ENCODE data around the gene ABLIM3. TPM values are rescaled to one million over a fixed set of nuclear protein-coding genes. Genes with fewer than 3 reads are reported as not detected.

The ABLIM3 gene
- total RNA-seq, 4 donors from 2014 or later = 55.1 to 320 (median 94.2) TPM

DNA sequence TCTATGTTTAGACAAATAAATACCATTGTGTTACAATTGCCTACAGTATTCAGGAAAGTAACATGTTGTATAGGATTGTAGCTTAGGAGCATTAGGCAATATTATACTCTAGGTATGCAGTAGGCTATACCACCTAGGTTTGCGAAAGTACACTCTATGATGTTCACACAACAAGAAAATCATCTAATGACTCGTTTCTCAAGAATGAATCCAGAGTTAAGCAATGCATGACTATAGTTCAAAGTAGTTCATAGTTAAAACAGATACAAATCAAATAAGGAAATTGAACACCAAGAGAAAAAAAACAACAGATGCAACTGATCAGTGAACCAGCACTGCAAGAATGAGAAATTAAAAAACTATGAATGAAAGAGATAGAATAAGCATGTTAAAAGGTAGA lies 27.6 kb upstream of the ABLIM3 start:
- TF ChIP-seq CTCF (IDR thresholded peaks at IDR 0.05; ENCODE audit: low read depth) = no peak

GRCh38 chr5:149114403-149115312 lies 26.6 kb upstream of the ABLIM3 start:
- no peak for TF ChIP-seq CTCF (IDR thresholded peaks at IDR 0.05; ENCODE audit: low read depth)

DNA sequence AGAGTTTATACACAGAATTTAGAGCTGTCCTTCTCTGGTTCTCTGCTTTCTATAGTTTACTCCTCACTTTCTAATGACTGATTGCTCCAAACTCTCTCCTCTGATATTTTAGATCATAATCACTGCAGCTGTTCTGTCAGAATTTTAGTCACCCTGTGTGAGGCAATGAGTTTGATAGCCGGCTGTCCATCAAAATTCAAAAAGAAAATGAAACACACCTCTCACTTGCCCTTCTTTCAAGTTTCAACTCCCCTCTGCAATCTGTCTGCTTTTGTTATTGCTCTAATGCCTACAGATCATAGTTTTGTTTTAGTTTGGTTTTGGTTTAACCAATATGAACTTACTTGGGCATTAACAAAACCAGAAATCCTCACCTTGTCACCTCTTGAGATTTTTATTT lies 23.3 kb upstream of the ABLIM3 start:
- no peak for TF ChIP-seq CTCF (IDR thresholded peaks at IDR 0.05; ENCODE audit: low read depth)

DNA sequence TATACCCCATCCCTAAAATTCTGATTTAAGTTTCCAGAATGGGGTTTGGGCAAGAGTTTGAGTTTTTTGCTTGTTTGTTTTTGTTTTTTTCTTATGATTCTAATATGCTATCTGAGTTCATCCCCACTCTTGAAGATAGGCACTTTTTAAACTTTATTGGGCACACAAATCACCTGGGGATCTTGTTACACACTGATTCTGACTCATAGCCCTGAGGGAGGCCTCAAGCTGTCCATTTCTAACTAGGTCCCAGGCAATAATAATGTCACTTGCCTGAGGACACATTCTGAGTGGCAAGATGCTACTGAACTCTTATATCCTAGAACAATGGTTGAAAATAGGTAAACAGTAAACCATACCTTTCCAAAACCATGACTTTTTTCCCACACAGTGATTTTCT lies 22.8 kb upstream of the ABLIM3 start:
- TF ChIP-seq CTCF (IDR thresholded peaks at IDR 0.05; ENCODE audit: low read depth) = no peak

- TF ChIP-seq CTCF (IDR thresholded peaks at IDR 0.05; ENCODE audit: low read depth) = no peak
Observed at GRCh38 chr5:149121145-149121544, 20.1 kb upstream of the ABLIM3 start.

DNA sequence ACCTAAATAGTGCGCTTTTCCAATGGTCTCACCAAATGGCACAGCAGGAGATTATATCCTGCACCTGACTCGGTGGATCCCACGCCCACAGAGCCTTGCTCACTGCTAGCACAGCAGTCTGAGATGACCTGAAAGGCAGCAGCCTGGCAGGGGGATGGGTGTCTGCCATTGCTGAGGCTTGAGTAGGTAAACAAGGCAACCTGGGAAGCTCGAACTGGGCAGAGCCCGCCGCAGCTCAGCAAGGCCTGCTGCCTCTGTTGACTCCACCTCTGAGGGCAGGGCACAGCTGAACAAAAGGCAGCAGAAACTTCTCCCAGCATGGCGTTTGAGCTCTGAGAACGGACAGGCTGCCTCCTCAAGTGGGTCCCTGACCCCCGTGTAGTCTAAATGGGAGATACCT lies 18.1 kb upstream of the ABLIM3 start:
- no peak for TF ChIP-seq CTCF (IDR thresholded peaks at IDR 0.05; ENCODE audit: low read depth)

GRCh38 chr5:149125386-149125891 lies 15.9 kb upstream of the ABLIM3 start:
- TF ChIP-seq CTCF (IDR thresholded peaks at IDR 0.05; ENCODE audit: low read depth) = no peak

All from subcutaneous adipose tissue (tissue), 4 donors.